A549 (cell line): Measurements from ENCODE around the gene SHROOM1. TPM values are rescaled to one million over a fixed set of nuclear protein-coding genes. Genes with fewer than 3 reads are reported as not detected.

Experiments used
- ATAC-seq, 2 experiments: fragments of 200-7000 bp in 1 of 2; fragments of >200 bp in 1 of 2; cut with Nextera tagmentation in 1 of 2; cut with Tn5 transposase in 1 of 2; 3 replicates each; pipeline versions ENCODE4 v1.8.0 to v1.9.1; 2018 to 2020; ENCODE audit warnings: mild to moderate bottlenecking in 1 of 2, moderate library complexity in 1 of 2
- CTCF ChIA-PET: fragments of 300-600 bp; sonication (Branson Sonifier 250); formaldehyde crosslinking; extraction: SDS; loops from one replicate; lab custom pipeline; 2021; ENCODE audit warnings: antibody characterized with exemption, inconsistent platforms; lab: Yijun Ruan, JAX
- POLR2A ChIA-PET: fragments of 350-600 bp; formaldehyde crosslinking; extraction: SDS; loops from one replicate; lab custom pipeline; 2021; ENCODE audit warnings: antibody characterized with exemption, inconsistent platforms; lab: Yijun Ruan, JAX
- DNase-seq, 2 experiments: peaks; one replicate each; pipeline versions ENCODE4 v3.0.0 to v3.0.0-alpha.2; 2011 to 2016; ENCODE audit warnings: low read depth in 1 of 2, low spot score in 1 of 2
- FAIRE-seq: peaks from 2 replicates; lab custom pipeline; 2011; peaks lifted over from hg19 to GRCh38; lab: Jason Lieb, UNC
- H3K27ac ChIP-seq, 2 experiments: fragments of >200 bp; sonication (Bioruptor Twin); formaldehyde crosslinking; 3 replicates each; pipeline ENCODE4 v1.5.1; 2016 to 2017
- H3K4me1 ChIP-seq: fragments of >200 bp; sonication (Bioruptor Twin); formaldehyde crosslinking; 3 replicates; pipeline ENCODE4 v1.6.1; 2016
- H3K4me2 ChIP-seq: fragments of >200 bp; sonication (Bioruptor Twin); formaldehyde crosslinking; 3 replicates; pipeline ENCODE4 v1.6.1; 2016
- H3K4me3 ChIP-seq: fragments of >200 bp; sonication (Bioruptor Twin); formaldehyde crosslinking; 3 replicates; pipeline ENCODE4 v1.5.1; 2016
- H3K9me3 ChIP-seq: fragments of >200 bp; sonication (Bioruptor Twin); formaldehyde crosslinking; 3 replicates; pipeline ENCODE4 v1.6.1; 2016
- ATOH8 ChIP-seq: fragments of 250-450 bp; sonication (Bioruptor Pico); IDR thresholded peaks from 2 replicates; pipeline ENCODE4 v1.5.0; 2020; ENCODE audit warnings: low read depth, mild to moderate bottlenecking, moderate library complexity
- BCL3 ChIP-seq: fragments of >200 bp; sonication (Bioruptor Twin); formaldehyde crosslinking; IDR thresholded peaks from 3 replicates; pipeline ENCODE4 v1.6.1; 2016
- BHLHE40 ChIP-seq: IDR thresholded peaks from 2 replicates; pipeline ENCODE4 v1.6.1; 2012; ENCODE audit warnings: low read depth, low read length, inconsistent platforms
- CBX2 ChIP-seq: fragments of 200-600 bp; sonication (generic); IDR thresholded peaks from 2 replicates; pipeline ENCODE4 v1.6.1; 2016; ENCODE audit warnings: low read depth, mild to moderate bottlenecking, borderline replicate concordance
- CHD4 ChIP-seq: fragments of 200-600 bp; sonication (generic); IDR thresholded peaks from 2 replicates; pipeline ENCODE4 v1.6.1; 2016; ENCODE audit warnings: antibody characterized with exemption, mild to moderate bottlenecking, borderline replicate concordance
- CTCF ChIP-seq: fragments of >200 bp; sonication (Bioruptor Twin); formaldehyde crosslinking; IDR thresholded peaks from 3 replicates; pipeline ENCODE4 v1.5.1; 2016
- E2F6 ChIP-seq: IDR thresholded peaks from 2 replicates; pipeline ENCODE4 v1.6.1; 2012; ENCODE audit warnings: low read depth, borderline replicate concordance
- FOSB ChIP-seq: fragments of 250-450 bp; sonication (Bioruptor Pico); IDR thresholded peaks from 2 replicates; pipeline ENCODE4 v1.5.0; 2020; ENCODE audit warnings: mild to moderate bottlenecking, moderate library complexity
- FOXS1 ChIP-seq: fragments of 250-450 bp; sonication (Bioruptor Pico); IDR thresholded peaks from 2 replicates; pipeline ENCODE4 v1.5.0; 2020; ENCODE audit warnings: mild to moderate bottlenecking, moderate library complexity
- HDAC2 ChIP-seq: fragments of 200-600 bp; sonication (generic); IDR thresholded peaks from 2 replicates; pipeline ENCODE4 v1.6.1; 2016
- HES2 ChIP-seq: fragments of >200 bp; sonication (Bioruptor Twin); formaldehyde crosslinking; IDR thresholded peaks from 2 replicates; pipeline ENCODE4 v1.6.1; 2016
- HEYL ChIP-seq: fragments of 250-450 bp; sonication (Bioruptor Pico); IDR thresholded peaks from 2 replicates; pipeline ENCODE4 v1.8.0; 2021; ENCODE audit warnings: mild to moderate bottlenecking, moderate library complexity
- HMGXB4 ChIP-seq: fragments of 250-450 bp; sonication (Bioruptor Pico); IDR thresholded peaks from 2 replicates; pipeline ENCODE4 v1.5.0; 2021; ENCODE audit warnings: mild to moderate bottlenecking, moderate library complexity, borderline replicate concordance
- HOXA7 ChIP-seq: fragments of 250-450 bp; sonication (Bioruptor Pico); IDR thresholded peaks from 2 replicates; pipeline ENCODE4 v1.5.0; 2020; ENCODE audit warnings: mild to moderate bottlenecking, moderate library complexity
- HOXB13 ChIP-seq: fragments of 250-450 bp; sonication (Bioruptor Pico); IDR thresholded peaks from 2 replicates; pipeline ENCODE4 v1.5.0; 2020; ENCODE audit warnings: low read depth, mild to moderate bottlenecking, moderate library complexity
- MAFK ChIP-seq: fragments of 450-650 bp; IDR thresholded peaks from 2 replicates; pipeline ENCODE4 v1.6.1; 2014; ENCODE audit not compliant: partially characterized antibody
- MYC ChIP-seq: IDR thresholded peaks from 2 replicates; pipeline ENCODE4 v1.6.1; 2012; ENCODE audit warnings: mild to moderate bottlenecking, inconsistent platforms, low read length, improper control_type of control experiment, borderline replicate concordance
- NPAS2 ChIP-seq: fragments of 250-450 bp; sonication (Bioruptor Pico); IDR thresholded peaks from 2 replicates; pipeline ENCODE4 v1.8.0; 2022; ENCODE audit warnings: mild to moderate bottlenecking, moderate library complexity, borderline replicate concordance
- POLR2A ChIP-seq: IDR thresholded peaks from 2 replicates; pipeline ENCODE4 v1.6.1; 2012; ENCODE audit warnings: mild to moderate bottlenecking, low read length
- RARB ChIP-seq: fragments of 250-450 bp; sonication (Bioruptor Pico); IDR thresholded peaks from 2 replicates; pipeline ENCODE4 v1.8.0; 2021; ENCODE audit warnings: mild to moderate bottlenecking, moderate library complexity
- RCOR1 ChIP-seq: fragments of 150-350 bp; IDR thresholded peaks from 2 replicates; pipeline ENCODE4 v1.6.1; 2014; ENCODE audit warnings: antibody characterized with exemption, low read length, low read depth
- RFX5 ChIP-seq: fragments of 450-650 bp; IDR thresholded peaks from 2 replicates; pipeline ENCODE4 v1.7.1; 2014; ENCODE audit warnings: antibody characterized with exemption, mild to moderate bottlenecking, moderate library complexity
- RNF2 ChIP-seq: fragments of 200-600 bp; sonication (generic); IDR thresholded peaks from 2 replicates; pipeline ENCODE4 v1.6.1; 2016; ENCODE audit warnings: low read depth, mild to moderate bottlenecking, antibody characterized with exemption, moderate library complexity, borderline replicate concordance
- SREBF2 ChIP-seq: fragments of 450-650 bp; IDR thresholded peaks from 2 replicates; pipeline ENCODE4 v1.6.1; 2014; ENCODE audit warnings: mild to moderate bottlenecking, moderate library complexity
- USF2 ChIP-seq: fragments of 450-650 bp; IDR thresholded peaks from 2 replicates; pipeline ENCODE4 v1.6.1; 2014; ENCODE audit warnings: antibody characterized with exemption
- ZFP36 ChIP-seq: fragments of 450-650 bp; IDR thresholded peaks from 2 replicates; pipeline ENCODE4 v1.6.1; 2014; ENCODE audit warnings: borderline replicate concordance; ENCODE audit not compliant: partially characterized antibody
- WGBS: methylation state at CpG from one replicate; pipeline ENCODE4 v1.1.6; 2017; ENCODE audit errors: missing lambda C conversion rate; 5-methylcytosine and 5-hydroxymethylcytosine counted together
- polyA plus RNA-seq, 4 experiments: library from polyadenylated mRNA; depleted of rRNA in 3 of 4; stranded (reverse); fragments of >200 nt; fragmentation: RNase III in 1 of 4; extraction: RNeasy Plus Mini Kit Qiagen cat#74134 plus additional on column Dnase treatment in 1 of 4; gene quantifications; 2 replicates in 3 of 4; 3 replicates in 1 of 4; pipeline ENCODE4 v1.2.3, GENCODE V29; 2011 to 2017

SHROOM1 gene
- polyA plus RNA-seq, 2 of the 4 experiments (the other 2 are of a cell fraction), result 4.5 to 5.4 TPM

GRCh38 chr5:132877466-132877865 lies 47.0 kb upstream of the SHROOM1 start:
- ATAC-seq, result no peak
- H3K27ac ChIP-seq, result no peak overlapping the region
- TF ChIP-seq RFX5 (no peak), CHD4 (no peak), HOXB13 (CRISPR knock-in tag) (no peak), BCL3 (no peak), ZFP36 (no peak), NPAS2 (CRISPR knock-in tag) (no peak), RCOR1 (no peak), RNF2 (no peak), MAFK (no peak), HOXA7 (no peak), POLR2A (no peak), CTCF (no peak), CBX2 (no peak), HEYL (CRISPR knock-in tag) (no peak), HMGXB4 (no peak), RARB (CRISPR knock-in tag) (no peak), FOXS1 (no peak), HES2 (no peak), USF2 (no peak), FOSB (CRISPR knock-in tag) (no peak)
- WGBS, result 64% methylated on average over 2 of the region's 2 CpGs
- H3K4me1 ChIP-seq, result peaks cover 7% of the 10 kb centered on the region; the same call in 1 of the 3 replicates
- ChIA-PET CTCF (interaction anchor here (0.7 to 2.0 kb wide), 3 partner anchors 9 to 53 kb away, joined by 3 to 12 read pairs (median 3); partner anchors contain the start of gene SHROOM1), POLR2A (no interaction called here)
- H3K4me2 ChIP-seq, result no peak overlapping the region
- H3K9me3 ChIP-seq, result no peaks in the 10 kb centered on the region
- FAIRE-seq, result no peak
- H3K4me3 ChIP-seq, result no peak overlapping the region
- no peak for DNase-seq

GRCh38 chr5:132876020-132876759 lies 45.7 kb upstream of the SHROOM1 start:
- Histone ChIP-seq H3K9me3 (no peaks in the 10 kb centered on the region), H3K4me3 (no peak overlapping the region), H3K27ac (no peak overlapping the region), H3K4me1 (peaks cover 7% of the 10 kb centered on the region; the same call in 1 of the 3 replicates), H3K4me2 (no peak overlapping the region)
- no peak for FAIRE-seq
- DNase-seq, result no peak
- no peak for ATAC-seq
- CTCF ChIA-PET, result interaction anchor here (1.1 to 2.0 kb wide), 2 partner anchors 8 to 46 kb away, joined by 3 to 12 read pairs; partner anchors contain the start of gene SHROOM1
- POLR2A ChIA-PET, result no interaction called here
- WGBS, result 53% methylated on average over 1 of the region's 1 CpG
- TF ChIP-seq ATOH8 (CRISPR knock-in tag) (no peak), BHLHE40 (no peak), MYC (no peak), HDAC2 (no peak), FOXS1 (no peak), MAFK (no peak), SREBF2 (no peak), E2F6 (no peak)
